ENCODE measurements around the gene CARMIL3. TPM values are rescaled to one million over a fixed set of nuclear protein-coding genes. Genes with fewer than 3 reads are reported as not detected.
A peak's percentile ranks its signal among the peaks of the same experiment; 100 is the strongest.
"Not testable (repeated sequence)": the region's sequence is repeated elsewhere in the genome, so short reads cannot be mapped to it uniquely, and the experiment has no call there.

The CARMIL3 gene
- total and polyA plus RNA-seq, 8 donors, result 1.0 to 2.3 (median 1.4) TPM

DNA sequence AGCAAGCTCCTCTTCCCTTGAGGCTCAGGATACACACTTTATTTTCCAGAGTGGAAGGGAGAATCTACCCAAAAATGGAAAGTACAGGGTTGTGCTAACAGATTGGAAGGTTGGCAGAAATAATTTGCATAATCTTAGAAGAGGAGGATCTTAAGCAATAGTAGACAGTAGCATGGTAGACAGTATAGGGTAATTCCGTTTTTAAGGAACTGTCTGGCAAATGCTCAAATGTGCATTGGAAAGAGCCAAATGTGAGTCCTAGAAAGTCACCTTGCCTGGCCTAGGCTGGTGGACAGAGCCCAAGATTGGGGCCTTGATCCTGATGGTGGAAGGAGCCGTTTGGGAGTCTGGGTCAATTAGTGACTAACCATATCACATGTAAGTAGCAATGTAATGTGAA, 13.1 kb upstream of the CARMIL3 start:
- peaks cover 0 to 24% of the 10 kb centered on the region in 2 donors for H3K4me1 ChIP-seq
- H3K27me3 ChIP-seq, result no peaks in the 10 kb centered on the region
- intact Hi-C loops (cut with DNase I), result no loop called here
- DNase-seq (no peak), ATAC-seq (no peak)
- no peaks in the 10 kb centered on the region for H3K36me3 ChIP-seq
- no peak overlapping the region for H3K27ac ChIP-seq
- H3K4me3 ChIP-seq, result no peak overlapping the region
- TF ChIP-seq, protein P1, sequence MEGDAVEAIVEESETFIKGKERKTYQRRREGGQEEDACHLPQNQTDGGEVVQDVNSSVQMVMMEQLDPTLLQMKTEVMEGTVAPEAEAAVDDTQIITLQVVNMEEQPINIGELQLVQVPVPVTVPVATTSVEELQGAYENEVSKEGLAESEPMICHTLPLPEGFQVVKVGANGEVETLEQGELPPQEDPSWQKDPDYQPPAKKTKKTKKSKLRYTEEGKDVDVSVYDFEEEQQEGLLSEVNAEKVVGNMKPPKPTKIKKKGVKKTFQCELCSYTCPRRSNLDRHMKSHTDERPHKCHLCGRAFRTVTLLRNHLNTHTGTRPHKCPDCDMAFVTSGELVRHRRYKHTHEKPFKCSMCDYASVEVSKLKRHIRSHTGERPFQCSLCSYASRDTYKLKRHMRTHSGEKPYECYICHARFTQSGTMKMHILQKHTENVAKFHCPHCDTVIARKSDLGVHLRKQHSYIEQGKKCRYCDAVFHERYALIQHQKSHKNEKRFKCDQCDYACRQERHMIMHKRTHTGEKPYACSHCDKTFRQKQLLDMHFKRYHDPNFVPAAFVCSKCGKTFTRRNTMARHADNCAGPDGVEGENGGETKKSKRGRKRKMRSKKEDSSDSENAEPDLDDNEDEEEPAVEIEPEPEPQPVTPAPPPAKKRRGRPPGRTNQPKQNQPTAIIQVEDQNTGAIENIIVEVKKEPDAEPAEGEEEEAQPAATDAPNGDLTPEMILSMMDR (IDR thresholded peaks at IDR 0.05), result no peak
- no peaks in the 10 kb centered on the region for H3K9me3 ChIP-seq

DNA sequence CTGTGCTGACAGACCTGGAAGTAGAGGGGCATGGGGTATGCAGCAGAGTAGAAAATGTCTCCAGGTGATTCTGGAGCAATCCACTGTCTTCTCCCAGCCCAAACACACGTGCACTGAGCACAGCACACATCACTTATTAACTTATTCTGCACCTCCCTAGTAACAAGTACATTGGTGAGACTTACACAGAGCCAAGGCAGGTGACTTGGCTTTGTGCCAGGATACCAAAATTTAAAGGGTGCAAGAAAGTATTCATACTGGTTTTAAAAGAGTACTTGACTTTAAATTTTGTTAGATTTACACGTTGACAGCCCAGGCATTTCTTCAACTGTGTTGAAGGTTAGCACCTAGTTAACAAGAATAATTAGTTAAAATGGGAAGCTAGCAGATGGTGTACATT, 11.1 kb upstream of the CARMIL3 start:
- H3K27ac ChIP-seq, result no peak overlapping the region
- no peaks in the 10 kb centered on the region for H3K9me3 ChIP-seq
- no peaks in the 10 kb centered on the region for H3K36me3 ChIP-seq
- H3K4me3 ChIP-seq, result no peak overlapping the region
- DNase-seq (no peak), ATAC-seq (no peak)
- no peaks in the 10 kb centered on the region for H3K27me3 ChIP-seq
- TF ChIP-seq, protein P1 (IDR thresholded peaks at IDR 0.05), result no peak
- intact Hi-C loops (cut with DNase I), result no loop called here
- peaks cover 0 to 8% of the 10 kb centered on the region in 2 donors for H3K4me1 ChIP-seq

DNA sequence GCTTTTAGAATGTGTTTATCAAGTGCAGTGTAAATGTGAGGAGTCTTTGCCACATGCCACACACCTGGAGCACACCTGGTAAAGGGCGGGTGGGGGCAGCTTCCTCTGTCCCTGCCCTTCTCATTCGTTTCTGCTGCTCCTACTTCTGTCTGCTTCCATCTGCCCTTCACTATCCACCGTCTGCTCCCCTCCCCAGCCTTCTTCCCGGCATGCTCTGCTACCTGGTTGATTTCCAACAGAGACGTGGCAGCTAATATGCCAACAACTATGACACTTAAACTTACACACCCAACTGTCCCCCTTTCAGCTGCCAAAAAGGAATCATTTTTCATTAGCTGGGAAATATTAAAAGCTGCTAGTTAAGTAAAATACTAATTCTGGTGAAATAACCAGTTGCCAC, 9.1 kb upstream of the CARMIL3 start:
- H3K4me3 ChIP-seq, result no peak overlapping the region
- no peaks in the 10 kb centered on the region for H3K27me3 ChIP-seq
- peaks cover 0 to 3% of the 10 kb centered on the region in 2 donors for H3K4me1 ChIP-seq
- intact Hi-C loops (cut with DNase I), result no loop called here
- no peaks in the 10 kb centered on the region for H3K9me3 ChIP-seq
- no peaks in the 10 kb centered on the region for H3K36me3 ChIP-seq
- no peak for ATAC-seq
- TF ChIP-seq, protein P1 (IDR thresholded peaks at IDR 0.05), result no peak
- H3K27ac ChIP-seq, result no peak overlapping the region
- peak in 1 of 4 donors; percentile 28 for DNase-seq

DNA sequence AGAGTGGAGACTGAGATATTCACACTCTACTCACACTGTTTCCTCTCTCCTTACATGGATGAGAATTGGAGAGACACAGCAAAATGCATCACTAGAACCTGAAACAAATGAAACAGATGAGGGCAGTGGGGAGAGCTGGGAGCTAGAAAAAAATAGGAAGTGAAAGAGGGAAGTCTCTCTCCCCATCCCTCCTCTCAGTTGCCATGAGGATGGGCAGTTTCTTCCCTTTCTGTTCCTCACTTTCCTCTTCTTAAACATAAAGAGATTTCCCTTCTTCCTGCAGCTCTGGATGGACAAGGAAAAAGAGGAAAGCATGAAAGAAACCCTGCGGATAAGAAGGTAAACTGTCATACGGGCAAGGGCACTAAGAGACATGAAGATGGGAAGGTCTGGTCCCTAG, 2.8 kb upstream of the CARMIL3 start:
- DNase-seq; H3K9me3 ChIP-seq; H3K36me3 ChIP-seq; ATAC-seq; H3K4me3 ChIP-seq; intact Hi-C loops (cut with DNase I); H3K27ac ChIP-seq: not testable (repeated sequence)
- Histone ChIP-seq H3K27me3 (peaks cover 0 to 28% of the 10 kb centered on the region in 2 donors), H3K4me1 (peaks cover 0 to 28% of the 10 kb centered on the region in 2 donors)

DNA sequence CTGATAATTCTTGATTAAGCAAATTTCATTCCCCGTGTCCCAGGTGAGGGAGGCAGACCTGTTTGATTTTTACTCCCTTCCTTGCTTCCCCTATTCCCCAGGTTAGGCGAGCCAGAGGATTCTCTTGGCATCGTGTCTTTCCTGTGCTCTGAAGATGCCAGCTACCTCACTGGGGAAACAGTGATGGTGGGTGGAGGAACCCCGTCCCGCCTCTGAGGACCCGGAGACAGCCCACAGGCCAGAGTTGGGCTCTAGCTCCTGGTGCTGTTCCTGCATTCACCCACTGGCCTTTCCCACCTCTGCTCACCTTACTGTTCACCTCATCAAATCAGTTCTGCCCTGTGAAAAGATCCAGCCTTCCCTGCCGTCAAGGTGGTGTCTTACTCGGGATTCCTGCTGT, 1.1 kb upstream of the CARMIL3 start:
- intact Hi-C loops (cut with DNase I); H3K27ac ChIP-seq; H3K36me3 ChIP-seq; H3K9me3 ChIP-seq; ATAC-seq; DNase-seq; H3K4me3 ChIP-seq: not testable (repeated sequence)
- Histone ChIP-seq H3K4me1 (peaks cover 0 to 28% of the 10 kb centered on the region in 2 donors), H3K27me3 (peaks cover 0 to 37% of the 10 kb centered on the region in 2 donors)

DNA sequence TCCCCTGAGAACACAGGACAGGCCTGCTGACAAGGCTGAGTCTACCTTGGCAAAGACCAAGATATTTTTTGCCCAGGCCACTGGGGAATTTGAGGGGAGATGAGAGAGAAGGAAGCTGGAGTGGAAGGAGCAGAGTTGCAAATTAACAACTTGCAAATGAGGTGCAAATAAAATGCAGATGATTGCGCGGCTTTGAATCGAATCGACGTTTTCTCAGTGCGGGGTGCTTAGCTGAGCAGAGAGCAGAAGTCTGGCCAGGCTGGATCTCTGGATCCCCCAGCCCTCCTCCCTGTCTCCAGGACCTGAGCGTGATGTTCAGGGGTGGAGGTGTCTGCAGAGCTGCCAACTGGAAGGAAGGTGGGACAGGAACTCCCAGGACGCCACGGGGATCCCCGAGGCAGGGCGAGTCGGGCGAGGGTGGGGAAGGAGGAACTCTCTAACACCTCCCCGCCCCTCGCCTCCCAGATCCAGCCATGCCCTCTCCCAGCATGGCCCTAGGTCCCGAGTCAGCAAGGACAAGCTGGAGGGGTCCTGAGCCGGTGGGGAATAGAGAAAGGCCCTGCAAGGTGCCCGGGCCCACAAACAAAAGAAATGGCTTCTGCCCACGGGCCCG, 527 bp upstream of the CARMIL3 start:
- H3K27ac ChIP-seq, result peak overlapping the region in 1 of 2 donors; percentile 65
- H3K9me3 ChIP-seq, result no peaks in the 10 kb centered on the region
- ATAC-seq, result peak; percentile 10
- intact Hi-C loops (cut with DNase I), result no loop called here
- peak in 3 of 4 donors; percentile 13 to 83 (median 41) for DNase-seq
- H3K36me3 ChIP-seq, result no peaks in the 10 kb centered on the region
- H3K4me3 ChIP-seq, result peak overlapping the region; percentile 60 to 73
- peaks cover 0 to 28% of the 10 kb centered on the region in 2 donors for H3K4me1 ChIP-seq
- H3K27me3 ChIP-seq, result peaks cover 0 to 37% of the 10 kb centered on the region in 2 donors
- TF ChIP-seq, protein P1 (IDR thresholded peaks at IDR 0.05), result no peak

Data from left lung (tissue), 10 donors.